ENCODE measurements around the gene ADAMTS13.
A peak's percentile ranks its signal among the peaks of the same experiment; 100 is the strongest.

ADAMTS13 gene

GRCh38 chr9:133454943-133455673, 32.9 kb downstream of the ADAMTS13 start:
- DNase-seq = no peak

DNA sequence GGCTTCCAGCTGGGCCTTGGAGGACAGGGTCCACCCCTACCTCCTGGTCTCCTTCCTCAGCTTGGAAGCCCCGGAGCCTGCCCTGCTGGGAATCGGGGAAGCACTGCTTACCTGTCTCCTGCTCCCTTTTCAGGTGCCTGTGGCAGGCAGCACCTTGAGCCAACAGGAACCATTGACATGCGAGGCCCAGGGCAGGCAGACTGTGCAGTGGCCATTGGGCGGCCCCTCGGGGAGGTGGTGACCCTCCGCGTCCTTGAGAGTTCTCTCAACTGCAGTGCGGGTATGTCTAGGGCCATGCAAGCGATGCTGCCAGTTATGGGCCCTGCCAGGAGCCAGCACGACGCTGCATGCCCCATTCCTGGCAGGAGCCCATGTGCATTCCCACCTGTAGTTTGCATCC, 33.8 kb downstream of the ADAMTS13 start:
- no peak for DNase-seq

DNA sequence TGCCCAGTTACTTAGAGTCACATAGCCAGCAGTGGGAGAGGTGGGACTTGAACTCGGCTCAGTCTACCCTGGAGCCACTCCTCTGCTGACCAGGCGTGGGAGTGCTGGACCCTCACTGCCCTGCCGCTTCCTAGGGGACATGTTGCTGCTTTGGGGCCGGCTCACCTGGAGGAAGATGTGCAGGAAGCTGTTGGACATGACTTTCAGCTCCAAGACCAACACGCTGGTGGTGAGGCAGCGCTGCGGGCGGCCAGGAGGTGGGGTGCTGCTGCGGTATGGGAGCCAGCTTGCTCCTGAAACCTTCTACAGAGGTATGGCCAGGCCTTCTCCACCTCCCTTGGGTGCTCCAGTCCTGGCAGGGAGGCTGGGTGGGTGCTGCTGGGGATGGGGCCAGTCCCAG, 34.2 kb downstream of the ADAMTS13 start:
- no peak for DNase-seq

GRCh38 chr9:133457233-133457632, 35.1 kb downstream of the ADAMTS13 start:
- no peak for DNase-seq

GRCh38 chr9:133457748-133458147, 35.6 kb downstream of the ADAMTS13 start:
- no peak for DNase-seq

DNA sequence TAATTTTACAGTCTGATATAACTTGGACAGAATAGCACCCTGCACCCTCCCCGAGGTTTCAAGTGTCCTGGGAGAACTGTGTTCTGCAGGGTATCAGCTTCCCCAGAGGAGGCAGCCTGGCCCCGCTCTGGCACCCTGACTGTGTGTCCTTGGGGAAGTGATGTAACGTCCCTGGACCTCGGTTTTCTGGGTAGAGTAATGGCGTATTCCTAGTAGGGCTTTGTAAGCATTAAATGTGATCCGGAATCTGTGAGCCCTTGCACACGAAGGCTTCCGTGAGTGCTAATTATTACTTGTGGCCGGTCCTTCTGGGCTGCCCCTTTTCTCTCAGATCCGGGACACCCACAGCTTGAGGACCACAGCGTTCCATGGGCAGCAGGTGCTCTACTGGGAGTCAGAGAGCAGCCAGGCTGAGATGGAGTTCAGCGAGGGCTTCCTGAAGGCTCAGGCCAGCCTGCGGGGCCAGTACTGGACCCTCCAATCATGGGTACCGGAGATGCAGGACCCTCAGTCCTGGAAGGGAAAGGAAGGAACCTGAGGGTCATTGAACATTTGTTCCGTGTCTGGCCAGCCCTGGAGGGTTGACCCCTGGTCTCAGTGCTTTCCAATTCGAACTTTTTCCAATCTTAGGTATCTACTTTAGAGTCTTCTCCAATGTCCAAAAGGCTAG, 36.6 kb downstream of the ADAMTS13 start:
- DNase-seq = peak in 2 of 14 donors; percentile 53 to 56

- peak; percentile 85 to 99 (median 97) for DNase-seq
Observed at GRCh38 chr9:133459476-133460404, 37.6 kb downstream of the ADAMTS13 start, which contains the start of gene CACFD1. CACFD1 (plus strand) TSS chr9:133459978; CDS start chr9:133460067, 89 bp downstream.

- peak in 9 of 14 donors; percentile 56 to 87 (median 73) for DNase-seq
Observed at GRCh38 chr9:133460405-133461175, 38.4 kb downstream of the ADAMTS13 start.

- DNase-seq = peak in 1 of 14 donors; percentile 42
Observed at GRCh38 chr9:133461975-133462374, 39.8 kb downstream of the ADAMTS13 start.

GRCh38 chr9:133463234-133463863, 41.2 kb downstream of the ADAMTS13 start:
- peak in 1 of 14 donors; percentile 14 for DNase-seq

DNA sequence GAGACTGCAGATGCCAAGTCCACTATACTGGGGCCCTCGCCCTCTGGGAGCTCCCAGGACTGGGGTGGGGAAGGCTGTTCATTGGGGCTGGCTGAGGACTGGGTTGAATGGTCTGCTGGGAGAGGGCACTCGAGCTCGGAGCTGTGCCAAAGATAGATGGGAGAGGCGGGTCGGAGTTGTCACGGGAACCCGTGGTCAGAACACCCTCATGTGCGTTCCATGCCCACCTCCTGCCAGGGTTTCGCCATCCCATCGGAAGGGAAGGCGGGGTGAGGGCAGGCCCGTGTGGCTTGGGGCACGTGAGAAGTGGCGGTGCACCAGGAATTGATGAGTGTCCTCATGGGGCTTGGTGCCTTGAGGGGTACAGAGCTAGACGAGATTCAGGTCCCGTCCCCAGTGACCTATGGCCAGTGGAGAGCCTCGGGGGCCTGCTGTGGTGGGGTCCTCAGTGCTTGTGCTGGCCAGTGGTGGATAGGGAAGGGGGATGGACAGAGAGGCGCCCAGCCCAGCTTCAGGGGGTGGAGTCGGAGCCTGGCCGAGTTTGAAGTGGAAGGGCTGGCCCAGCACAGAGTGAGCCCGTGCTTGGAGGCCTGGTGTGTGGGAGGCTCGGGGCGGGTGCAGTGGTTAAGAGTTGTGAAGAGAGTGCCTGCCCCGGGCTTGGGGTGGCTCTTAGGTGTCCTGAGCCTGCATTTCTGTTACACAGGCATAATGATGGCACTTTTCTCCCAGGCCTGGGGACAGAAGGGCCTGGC, 41.9 kb downstream of the ADAMTS13 start:
- no peak for DNase-seq

GRCh38 chr9:133464638-133465037, 42.5 kb downstream of the ADAMTS13 start:
- no peak for DNase-seq

GRCh38 chr9:133465984-133466383, 43.8 kb downstream of the ADAMTS13 start:
- DNase-seq = no peak

DNA sequence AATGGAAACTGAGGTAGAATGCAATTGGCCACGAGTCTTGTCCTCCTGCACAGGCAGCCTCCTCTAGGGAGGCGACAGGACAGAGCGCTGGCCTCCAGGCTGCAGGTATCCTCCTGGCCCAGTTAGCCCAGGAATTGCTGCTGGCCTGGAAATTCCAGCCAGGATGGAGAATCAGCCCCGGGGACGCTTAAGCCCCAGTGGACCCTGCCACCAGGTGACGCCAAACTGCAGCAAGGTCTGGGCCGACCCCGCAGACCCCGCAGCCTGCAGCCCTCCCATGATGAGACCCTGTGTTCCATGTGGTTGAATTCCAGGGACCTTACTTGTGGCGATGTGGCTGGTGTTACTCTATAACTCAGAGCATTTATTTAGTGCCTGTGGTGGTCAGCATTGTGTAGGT, 44.9 kb downstream of the ADAMTS13 start:
- no peak for DNase-seq

- DNase-seq = no peak
Observed at GRCh38 chr9:133468374-133468773, 46.2 kb downstream of the ADAMTS13 start.

DNA sequence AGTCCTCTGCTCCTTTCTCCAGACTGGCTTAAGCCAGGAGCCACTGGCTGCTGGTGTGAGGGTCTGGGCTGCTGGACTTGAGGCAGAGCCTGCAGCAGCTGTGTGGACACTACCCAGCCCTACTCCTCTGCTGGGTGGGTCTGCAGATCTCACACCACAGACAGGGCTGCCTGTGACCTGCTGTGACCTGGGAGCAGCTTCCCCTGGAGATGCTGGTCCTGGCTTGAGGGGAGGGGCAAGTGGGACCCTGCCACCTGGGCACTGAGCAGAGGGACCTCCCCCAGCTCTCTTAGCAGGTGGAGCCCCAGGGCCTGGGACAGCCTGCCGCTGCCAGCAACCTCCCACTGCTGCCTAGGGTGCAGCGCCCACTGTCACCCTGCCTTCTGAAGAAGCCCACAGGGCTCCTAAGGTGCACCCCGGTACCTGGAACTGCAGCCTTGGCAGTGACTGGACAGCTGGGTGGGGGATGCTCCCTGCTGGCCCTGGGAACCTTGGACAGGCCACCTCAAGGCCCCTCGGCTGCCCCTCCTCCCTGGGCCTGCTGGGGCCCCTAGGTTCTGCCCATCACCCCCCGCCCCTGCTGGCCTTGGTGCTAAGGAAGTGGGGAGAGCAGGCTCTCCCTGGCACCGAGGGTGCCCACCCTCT, 46.7 kb downstream of the ADAMTS13 start:
- DNase-seq = no peak

DNA sequence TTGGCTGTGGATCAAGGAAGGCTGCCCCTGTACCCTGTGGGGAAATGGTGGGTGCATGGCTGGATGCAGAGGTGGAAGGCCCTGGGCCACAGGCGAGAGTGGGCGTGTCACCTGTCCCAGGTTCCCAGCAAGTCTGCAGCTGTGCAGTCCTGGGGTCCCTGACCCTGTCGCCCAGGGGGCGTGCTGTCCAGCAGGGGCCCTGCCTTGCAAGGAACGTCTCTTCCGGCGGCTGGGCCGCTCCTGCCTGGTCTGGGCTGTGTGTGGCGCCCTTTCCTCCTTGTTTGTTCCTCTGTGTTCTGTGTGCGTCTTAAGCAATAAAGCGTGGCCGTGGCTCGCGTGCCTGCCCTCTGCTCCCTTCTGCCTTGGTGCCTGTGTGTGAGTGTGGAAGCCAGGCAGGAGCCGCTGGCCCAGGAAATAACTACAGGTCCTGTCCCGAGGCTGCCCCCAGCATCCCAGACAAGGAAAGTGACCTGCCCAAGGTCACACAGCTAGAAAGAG, 48.3 kb downstream of the ADAMTS13 start:
- DNase-seq = no peak

GRCh38 chr9:133470988-133471387, 48.8 kb downstream of the ADAMTS13 start:
- no peak for DNase-seq

- no peak for DNase-seq
Observed at GRCh38 chr9:133471551-133472276, 49.5 kb downstream of the ADAMTS13 start.
